Embryonic facial prominence (tissue), 1 donor: ENCODE data around the gene ARHGEF28.

Experiments
- DNase-seq: peaks from one replicate; pipeline ENCODE4 v3.0.0-alpha.2; 2016; ENCODE audit errors: extremely low spot score

The ARHGEF28 gene

DNA sequence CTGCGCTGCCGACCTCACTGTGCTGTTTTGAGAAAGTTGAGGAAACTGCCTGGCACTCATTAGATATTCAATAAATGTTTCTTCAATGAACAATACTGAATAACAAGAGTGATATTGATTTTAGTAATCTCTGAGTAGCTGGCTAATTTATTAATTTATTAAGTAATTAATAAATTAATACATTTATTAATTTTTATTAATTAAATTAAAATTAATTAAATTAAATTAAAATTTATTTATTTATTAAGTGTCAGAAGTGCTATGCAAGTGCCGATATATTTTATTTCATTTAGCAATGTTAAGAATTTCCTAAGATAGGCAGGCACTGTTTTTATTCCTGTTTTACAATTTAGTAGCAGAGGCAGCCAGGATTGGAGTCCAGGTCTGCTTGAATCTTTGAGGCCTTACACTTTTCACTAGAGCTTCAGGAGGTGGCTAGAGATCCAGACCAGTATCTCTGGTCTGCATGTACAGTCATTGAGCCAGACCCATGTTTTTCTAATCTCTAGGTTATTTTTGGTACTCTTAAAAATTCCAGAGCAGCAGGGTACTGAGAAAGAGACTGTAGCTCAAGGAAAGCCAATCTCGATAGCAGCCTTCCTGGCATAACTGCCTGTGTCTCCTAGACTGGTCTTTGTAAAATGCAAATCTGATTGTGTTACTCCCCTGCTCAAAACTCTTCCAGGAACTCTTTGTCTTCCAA is 109.2 kb downstream of the ARHGEF28 start:
- DNase-seq, result no peak

DNA sequence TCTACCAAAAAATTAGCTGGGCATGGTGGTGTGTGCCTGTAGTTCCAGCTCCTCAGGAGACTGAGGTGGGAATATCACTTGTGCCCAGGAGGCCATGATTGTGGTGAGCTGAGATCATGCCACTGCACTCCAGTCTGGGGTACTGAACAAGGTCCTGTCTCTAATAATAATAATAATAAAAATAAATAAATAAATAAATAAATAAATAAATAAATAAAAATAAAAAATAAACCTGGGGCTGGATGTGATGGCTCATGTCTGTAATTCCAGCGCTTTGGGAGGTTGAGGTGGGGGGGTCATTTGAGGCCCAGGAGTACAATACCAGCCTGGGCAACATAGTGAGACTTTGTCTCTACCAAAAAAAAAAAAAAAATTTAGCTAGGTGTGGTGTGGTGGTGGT is 113.7 kb downstream of the ARHGEF28 start:
- DNase-seq, result no peak

GRCh38 chr5:73740274-73740790 is 114.3 kb downstream of the ARHGEF28 start:
- DNase-seq, result no peak

GRCh38 chr5:73743161-73743560 is 117.2 kb downstream of the ARHGEF28 start:
- no peak for DNase-seq

DNA sequence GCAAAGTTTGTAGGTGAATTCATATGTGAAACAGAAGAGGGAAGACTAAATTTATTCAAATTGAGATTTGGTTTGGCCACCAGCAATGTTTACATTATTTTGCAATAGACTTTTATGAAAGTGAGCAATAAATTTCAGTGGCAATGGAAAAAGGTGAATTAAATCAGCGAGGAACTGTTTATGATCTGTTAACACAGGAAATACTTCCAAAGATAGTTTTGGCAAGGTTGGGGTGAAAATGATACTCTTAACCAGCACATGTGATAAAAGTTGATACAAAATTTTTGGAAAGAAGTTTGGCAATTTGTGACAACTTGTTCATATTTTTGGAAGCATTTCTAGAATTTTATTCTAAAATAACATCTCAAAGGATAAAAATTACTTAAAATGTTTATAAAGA is 119.8 kb downstream of the ARHGEF28 start:
- DNase-seq, result no peak

DNA sequence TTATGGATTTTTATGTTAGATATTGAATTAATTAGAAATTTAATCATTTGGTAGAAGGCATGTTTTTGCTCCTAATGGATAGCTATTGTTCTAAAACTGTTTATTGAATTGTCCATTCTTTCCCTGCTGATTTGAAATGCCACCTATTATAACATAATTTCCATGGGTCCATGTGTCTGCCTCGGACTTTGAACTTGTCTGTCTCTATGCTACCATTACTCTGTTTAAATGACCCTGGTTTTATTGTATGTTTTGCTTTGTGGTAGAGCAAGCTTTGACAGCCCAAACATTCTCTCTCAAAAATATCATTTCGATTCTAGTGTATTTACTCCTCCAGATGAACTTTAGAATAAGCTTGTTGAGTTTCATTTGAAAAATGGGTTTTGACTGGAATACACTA is 120.6 kb downstream of the ARHGEF28 start:
- no peak for DNase-seq

DNA sequence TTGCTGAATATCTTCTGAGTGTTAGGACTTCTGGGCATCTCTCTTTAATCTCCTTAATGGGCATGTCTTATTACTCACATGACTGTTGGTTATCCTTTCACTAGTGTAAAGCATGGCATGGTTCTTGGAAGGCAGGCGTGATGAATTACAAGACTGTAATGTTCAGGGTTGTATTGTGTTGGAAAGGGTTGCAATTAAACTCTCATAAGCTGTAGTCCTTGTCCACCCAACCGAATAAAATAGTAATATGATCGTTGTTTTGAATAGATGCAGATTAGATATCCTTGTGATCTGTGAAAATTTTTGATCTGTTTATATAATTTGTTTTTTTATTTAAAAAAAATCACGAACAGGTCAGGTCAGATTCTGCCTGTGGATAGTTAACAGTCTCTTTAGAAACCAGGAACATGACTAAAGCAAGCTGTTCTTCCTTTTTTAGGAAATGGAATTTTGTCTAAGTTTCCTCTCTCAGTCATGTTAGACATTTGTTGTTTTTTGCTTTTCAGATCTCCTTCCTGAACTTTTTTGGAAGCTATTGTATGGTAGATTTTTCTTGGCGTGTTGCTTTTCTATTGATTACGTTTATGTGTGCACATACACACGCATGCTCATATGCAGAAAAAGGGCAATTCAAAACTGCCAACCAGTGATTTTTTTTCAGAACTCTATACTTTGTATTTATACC is 121.8 kb downstream of the ARHGEF28 start:
- no peak for DNase-seq

DNA sequence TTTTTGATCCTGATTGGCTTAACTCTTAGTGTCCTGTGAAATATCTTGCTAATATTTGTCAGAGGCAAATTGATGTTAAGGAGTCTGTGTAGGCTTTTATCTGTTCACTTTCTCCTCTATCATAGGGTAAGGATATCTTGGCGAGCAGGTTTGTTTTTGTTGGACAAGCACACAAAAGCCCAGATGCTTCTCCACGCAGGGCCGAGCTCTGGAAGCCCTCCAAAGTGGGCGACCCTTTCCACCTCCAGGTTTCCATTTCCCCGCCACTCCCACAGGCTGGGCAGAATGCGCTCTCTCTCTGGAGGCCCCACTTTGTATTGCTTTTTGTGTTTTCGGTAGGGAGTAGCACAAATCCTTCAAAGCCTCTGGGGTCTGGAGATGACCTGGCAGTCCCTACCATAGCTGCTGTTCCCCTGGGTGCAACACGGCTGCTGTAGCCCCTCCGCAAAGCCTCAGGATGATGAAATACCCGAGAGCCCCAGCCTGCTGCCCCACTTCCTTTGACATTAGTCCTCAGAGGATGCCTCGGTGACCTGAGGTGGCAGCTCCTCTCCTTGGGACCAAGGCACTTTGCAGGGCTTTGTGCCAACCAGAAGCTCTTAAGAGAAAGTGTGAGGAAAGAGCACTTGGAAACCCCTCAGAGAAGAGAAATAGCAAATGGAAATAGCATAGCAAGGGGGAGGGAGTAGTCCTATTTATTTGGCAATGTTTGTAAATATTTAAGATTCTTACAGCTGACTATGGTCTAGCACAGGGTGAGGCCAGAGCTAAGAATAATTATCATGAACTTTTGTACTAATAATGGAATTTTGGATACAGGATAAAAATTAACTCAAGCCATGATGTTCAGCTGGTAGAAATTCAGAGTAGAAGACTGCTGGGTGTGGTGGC is 122.8 kb downstream of the ARHGEF28 start:
- no peak for DNase-seq

DNA sequence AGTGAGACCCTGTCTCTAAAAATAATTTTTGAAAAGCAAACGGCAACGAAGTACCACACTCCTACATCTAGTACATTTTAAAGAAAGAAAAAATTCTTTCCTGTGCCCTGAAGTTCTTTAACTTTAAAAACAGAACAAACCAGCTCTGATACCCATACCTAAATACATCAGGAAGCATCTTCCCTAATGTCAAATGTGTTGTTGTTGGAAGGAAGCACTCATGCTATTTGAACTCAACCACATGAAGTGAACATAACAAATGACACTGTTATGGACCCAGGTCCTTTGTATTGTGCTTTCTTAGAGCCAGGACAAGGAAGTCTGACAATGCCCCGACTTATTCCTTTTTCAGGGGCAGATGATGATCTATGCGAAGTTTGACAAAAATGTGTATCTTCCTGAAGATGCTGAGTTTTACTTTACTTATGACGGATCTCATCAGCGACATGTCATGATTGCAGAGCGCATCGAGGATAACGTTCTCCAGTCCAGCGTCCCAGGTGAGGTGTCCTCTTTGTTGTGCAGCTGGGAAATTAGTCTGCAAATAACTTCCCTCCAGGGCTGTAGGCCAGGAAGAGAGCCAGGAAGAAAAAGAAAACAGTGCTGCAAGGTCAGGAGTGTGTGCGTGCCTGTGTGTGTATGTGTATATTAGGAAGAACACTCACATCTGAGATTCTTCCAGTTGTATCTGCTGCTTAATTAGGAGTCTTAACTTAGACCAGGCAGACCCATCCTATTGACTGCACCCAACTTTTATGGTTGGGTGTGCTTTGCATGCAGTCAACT is 123.7 kb downstream of the ARHGEF28 start:
- no peak for DNase-seq

GRCh38 chr5:73751254-73751914 is 125.4 kb downstream of the ARHGEF28 start:
- DNase-seq, result no peak

GRCh38 chr5:73754254-73754653 is 128.3 kb downstream of the ARHGEF28 start:
- no peak for DNase-seq

- no peak for DNase-seq
Measured at GRCh38 chr5:73757416-73757815, 131.4 kb downstream of the ARHGEF28 start.

DNA sequence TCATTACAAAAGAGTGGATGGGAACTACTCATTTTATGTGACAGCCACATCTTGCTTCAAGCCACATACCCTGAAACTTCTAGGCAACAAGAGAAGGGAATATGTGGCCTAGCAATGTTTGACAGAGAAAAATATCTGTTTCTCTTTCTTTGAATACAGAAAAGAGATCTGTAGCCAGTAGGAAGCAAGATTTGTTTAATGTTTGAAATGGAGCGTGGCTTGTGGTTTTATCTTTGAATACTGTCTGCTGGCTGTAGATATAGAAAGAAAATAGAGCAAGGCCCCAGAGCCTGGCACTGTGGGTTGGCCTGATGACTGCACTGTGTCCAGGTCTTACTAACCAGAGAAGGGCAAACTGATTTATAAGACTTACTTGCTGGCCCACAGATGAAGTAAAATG is 133.8 kb downstream of the ARHGEF28 start:
- DNase-seq, result no peak

DNA sequence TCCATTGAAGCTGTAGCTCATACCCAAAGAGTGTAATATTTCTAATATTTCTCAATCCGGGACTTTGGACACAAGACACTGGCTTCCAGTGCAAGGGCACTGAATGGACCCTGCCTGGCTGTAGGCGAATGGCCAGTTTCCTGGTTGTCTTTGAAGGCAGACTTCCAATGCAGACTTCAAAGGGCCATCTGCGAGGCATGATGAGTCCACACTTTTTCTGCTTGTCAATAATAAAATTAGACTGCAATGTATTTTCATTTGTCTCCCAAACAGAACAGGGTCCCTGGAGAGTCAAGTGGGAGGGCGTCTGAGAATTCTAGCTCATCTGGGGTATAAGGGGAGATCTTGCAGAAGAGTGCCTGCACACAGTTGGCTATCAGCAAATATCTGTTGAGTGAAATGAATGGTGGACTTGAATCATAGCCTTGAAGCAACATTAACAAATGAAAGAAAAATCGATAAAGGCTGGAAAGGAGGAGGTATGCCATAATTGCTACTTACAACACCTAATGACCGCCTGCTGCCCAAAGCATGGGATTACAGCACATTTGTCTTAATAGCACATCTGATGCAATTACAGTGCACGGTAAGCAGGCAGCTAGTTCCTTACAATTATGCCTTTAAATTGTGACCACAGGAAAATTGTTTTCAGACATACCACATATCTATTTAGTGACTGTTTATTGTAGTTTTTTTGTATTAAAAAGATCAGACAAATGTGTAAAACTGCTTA is 137.5 kb downstream of the ARHGEF28 start:
- no peak for DNase-seq

DNA sequence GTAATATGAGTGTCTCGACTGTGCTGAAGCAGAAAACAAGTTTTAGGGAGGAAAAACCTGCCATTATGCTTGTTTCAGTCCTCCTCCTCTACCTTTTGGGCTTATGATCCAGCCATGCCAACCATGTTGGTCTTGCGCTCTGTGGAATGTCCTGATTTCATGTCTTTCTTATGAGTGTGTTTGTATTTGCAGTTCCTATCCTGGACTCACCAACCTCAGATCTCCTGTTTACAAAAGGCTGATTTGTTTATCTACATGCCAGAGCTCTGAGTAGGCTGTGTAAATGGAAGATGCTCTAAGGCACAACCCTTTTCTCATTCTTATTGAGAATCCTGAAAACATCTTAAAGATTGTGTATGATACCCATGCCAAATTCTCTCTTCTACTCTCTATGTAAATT is 138.6 kb downstream of the ARHGEF28 start:
- no peak for DNase-seq

DNA sequence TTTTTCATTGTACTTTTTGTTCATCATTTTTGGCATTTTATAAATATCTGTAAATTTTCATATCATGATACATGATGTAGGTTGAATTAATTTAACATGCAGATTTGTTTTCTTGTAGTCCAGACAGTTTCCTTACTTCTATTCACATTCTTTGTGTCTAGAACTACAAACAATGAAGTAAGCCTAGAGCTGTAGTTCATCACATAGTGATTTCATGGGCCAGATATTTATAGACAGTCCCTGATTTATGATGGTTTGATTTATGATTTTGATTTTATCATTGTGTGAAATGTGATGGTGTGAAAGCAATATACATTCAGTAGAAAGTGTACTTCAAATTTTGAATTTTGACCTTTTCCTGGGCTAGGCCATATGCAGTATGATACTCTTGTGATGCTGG is 139.0 kb downstream of the ARHGEF28 start:
- no peak for DNase-seq

DNA sequence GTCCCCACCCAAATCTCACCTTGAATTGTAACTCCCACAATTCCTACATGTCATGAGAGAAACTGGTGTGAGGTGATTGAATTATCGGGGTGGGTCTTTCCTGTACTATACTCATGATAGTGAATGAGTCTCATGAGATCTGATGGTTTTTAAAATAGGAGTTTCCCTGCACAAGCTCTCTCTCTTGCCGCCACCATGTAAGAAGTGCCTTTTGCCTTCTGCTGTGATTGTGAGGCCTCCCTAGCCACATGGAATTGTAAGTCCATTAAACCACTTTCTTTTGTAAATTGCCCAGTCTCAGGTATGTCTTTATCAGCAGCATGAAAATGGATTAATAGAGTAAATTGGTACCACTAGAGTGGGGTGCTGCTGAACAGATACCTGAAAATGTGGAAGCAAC is 140.9 kb downstream of the ARHGEF28 start:
- no peak for DNase-seq

DNA sequence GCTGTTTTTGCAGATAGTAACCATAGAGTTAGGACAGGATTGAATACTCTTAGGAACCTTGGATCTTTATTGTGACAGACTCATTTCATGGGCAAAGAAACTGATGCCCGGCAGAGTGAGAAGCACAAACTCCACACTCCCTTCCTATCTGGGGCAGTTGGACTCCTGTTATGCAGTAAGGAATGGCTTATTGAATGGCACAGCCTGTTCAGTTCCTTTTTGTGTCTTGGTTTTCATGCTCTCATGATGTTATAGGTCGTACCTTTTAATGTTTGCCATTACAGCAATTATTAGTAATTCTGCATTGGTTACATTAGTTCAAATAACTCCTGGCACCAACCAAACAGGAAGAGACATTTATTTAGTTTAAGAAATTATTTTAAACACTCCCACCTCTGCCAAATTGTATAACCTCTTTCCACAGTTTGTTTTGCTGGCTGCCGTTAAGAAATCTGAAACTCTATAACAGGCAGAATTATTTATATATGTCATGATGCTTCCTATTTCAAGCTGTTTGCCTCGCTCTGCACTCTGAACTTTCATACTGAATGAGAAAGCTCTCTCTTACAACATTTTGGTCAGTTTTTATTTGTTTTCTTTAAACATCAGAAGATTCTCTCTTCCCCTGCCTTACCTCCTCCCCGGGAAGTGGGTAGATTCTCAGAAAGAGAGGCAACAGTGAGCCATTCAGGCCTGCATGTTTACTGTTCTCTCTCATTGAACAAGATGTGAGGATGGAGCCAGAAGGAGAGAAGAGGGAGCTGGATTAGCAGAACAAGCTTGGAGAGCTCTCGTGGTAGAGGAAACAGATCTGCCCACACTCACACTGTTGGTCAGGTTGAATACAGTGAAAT is 144.4 kb downstream of the ARHGEF28 start:
- no peak for DNase-seq

- no peak for DNase-seq
Measured at GRCh38 chr5:73774924-73775323, 148.9 kb downstream of the ARHGEF28 start.
